HepG2 (cell line): ENCODE data around the gene ROCK1. TPM values are rescaled to one million over a fixed set of nuclear protein-coding genes. Genes with fewer than 3 reads are reported as not detected.
A peak's percentile ranks its signal among the peaks of the same experiment; 100 is the strongest.

Experiments used
- ATF7 ChIP-seq, 2 experiments: fragments of 450-650 bp in 1 of 2; sonication (generic) in 1 of 2; formaldehyde crosslinking in 1 of 2; IDR thresholded peaks; 2 replicates each; pipeline versions ENCODE4 v1.4.0 to v1.6.1; 2016 to 2020; ENCODE audit warnings: antibody characterized with exemption in 1 of 2, mild to moderate bottlenecking in 1 of 2, missing genetic modification reagents in 1 of 2
- E2F2 ChIP-seq: sonication (generic); formaldehyde crosslinking; IDR thresholded peaks from 2 replicates; pipeline ENCODE4 v1.4.0; 2020; ENCODE audit warnings: missing genetic modification reagents, borderline replicate concordance
- FLYWCH1 ChIP-seq: sonication (generic); formaldehyde crosslinking; IDR thresholded peaks from 2 replicates; pipeline ENCODE4 v1.8.1; 2023; ENCODE audit warnings: mild to moderate bottlenecking, missing genetic modification reagents
- GRHL1 ChIP-seq: sonication (generic); formaldehyde crosslinking; conservative IDR thresholded peaks from 2 replicates; pipeline ENCODE4 v1.8.0; 2022; ENCODE audit warnings: missing genetic modification reagents
- HOXA9 ChIP-seq: sonication (generic); formaldehyde crosslinking; IDR thresholded peaks from 2 replicates; pipeline ENCODE4 v1.8.1; 2022; ENCODE audit warnings: missing genetic modification reagents, mild to moderate bottlenecking, moderate library complexity, borderline replicate concordance
- IKZF5 ChIP-seq: IDR thresholded peaks from 2 replicates; pipeline ENCODE4 v1.6.1; 2018; ENCODE audit warnings: missing genetic modification reagents, mild to moderate bottlenecking, missing compliant biosample characterization
- KLF6 ChIP-seq: IDR thresholded peaks from 2 replicates; pipeline ENCODE4 v1.8.0; 2016; ENCODE audit warnings: missing biosample characterization, missing genetic modification reagents
- LBX2 ChIP-seq: sonication (generic); formaldehyde crosslinking; IDR thresholded peaks from 2 replicates; pipeline ENCODE4 v1.5.0; 2020; ENCODE audit warnings: missing genetic modification reagents, mild to moderate bottlenecking, borderline replicate concordance
- MIER2 ChIP-seq: IDR thresholded peaks from 2 replicates; pipeline ENCODE4 v1.6.1; 2016; ENCODE audit warnings: missing biosample characterization, missing genetic modification reagents
- PBX3 ChIP-seq: sonication (generic); formaldehyde crosslinking; IDR thresholded peaks from 2 replicates; pipeline ENCODE4 v1.8.1; 2023; ENCODE audit warnings: missing genetic modification reagents, inconsistent platforms, borderline replicate concordance
- RBAK ChIP-seq: sonication (generic); formaldehyde crosslinking; IDR thresholded peaks from 2 replicates; pipeline ENCODE4 v1.5.1; 2020; ENCODE audit warnings: mild to moderate bottlenecking, missing genetic modification reagents
- RORA ChIP-seq: sonication (generic); formaldehyde crosslinking; IDR thresholded peaks from 2 replicates; pipeline ENCODE4 v1.5.0; 2020; ENCODE audit warnings: mild to moderate bottlenecking, missing genetic modification reagents, moderate library complexity
- ZBTB38 ChIP-seq: sonication (generic); formaldehyde crosslinking; IDR thresholded peaks from 2 replicates; pipeline ENCODE4 v1.5.1; 2020; ENCODE audit warnings: mild to moderate bottlenecking, missing genetic modification reagents
- ZNF260 ChIP-seq: sonication (generic); formaldehyde crosslinking; IDR thresholded peaks from 2 replicates; pipeline ENCODE4 v1.4.0; 2020; ENCODE audit warnings: missing genetic modification reagents, low read depth, mild to moderate bottlenecking, borderline replicate concordance
- ZNF512 ChIP-seq: sonication (generic); formaldehyde crosslinking; IDR thresholded peaks from 2 replicates; pipeline ENCODE4 v1.4.0; 2020; ENCODE audit warnings: mild to moderate bottlenecking, missing genetic modification reagents
- ZNF569 ChIP-seq: sonication (generic); formaldehyde crosslinking; IDR thresholded peaks from 2 replicates; pipeline ENCODE4 v1.5.0; 2020; ENCODE audit warnings: mild to moderate bottlenecking, missing genetic modification reagents, moderate library complexity, borderline replicate concordance
- ZNF670 ChIP-seq: sonication (generic); formaldehyde crosslinking; IDR thresholded peaks from 2 replicates; pipeline ENCODE4 v1.8.0; 2022; ENCODE audit warnings: mild to moderate bottlenecking, missing genetic modification reagents, borderline replicate concordance
- ZNF776 ChIP-seq: sonication (generic); formaldehyde crosslinking; IDR thresholded peaks from 2 replicates; pipeline ENCODE4 v1.4.0; 2020; ENCODE audit warnings: mild to moderate bottlenecking, missing genetic modification reagents
- polyA plus RNA-seq, 8 experiments: library from polyadenylated mRNA; depleted of rRNA in 3 of 8; stranded (reverse) in 7 of 8; unstranded in 1 of 8; fragments of >200 nt; fragmentation: Illumina TruSeq in 4 of 8; extraction: Trizol in 4 of 8; gene quantifications; 2 replicates each; pipeline versions ENCODE4 v1.2.1 to v1.2.3, GENCODE V29; 2011 to 2016; ENCODE audit warnings: low read depth in 4 of 8, missing spikeins in 1 of 8, mixed read lengths in 1 of 8; ENCODE audit not compliant: insufficient read depth in 1 of 8
- total RNA-seq, 5 experiments: library from RNA; depleted of rRNA; stranded (reverse); fragments of >200 nt; fragmentation: Illumina TruSeq; extraction: Trizol; gene quantifications; 2 replicates each; pipeline ENCODE4 v1.2.3, GENCODE V29; 2016; ENCODE audit warnings: low read depth in 1 of 5

The ROCK1 gene
- total and polyA plus RNA-seq, 2 of the 13 experiments (the other 11 are each of a cell fraction or from before 2014, with no cell fraction given) = 10.5 to 27.2 TPM

- TF ChIP-seq FLYWCH1 (CRISPR knock-in tag) (no peak), E2F2 (CRISPR knock-in tag) (no peak), GRHL1 (CRISPR knock-in tag) (no peak), PBX3 (no peak), ZNF776 (CRISPR knock-in tag) (peak; percentile 57), ZNF569 (no peak), LBX2 (CRISPR knock-in tag) (no peak), KLF6 (CRISPR knock-in tag) (no peak), ZBTB38 (CRISPR knock-in tag) (peak; percentile 20; the same call in 1 of the 2 replicates), ZNF260 (CRISPR knock-in tag) (no peak), MIER2 (CRISPR knock-in tag) (no peak), ATF7 (IDR thresholded peaks at IDR 0.05) (no peak), ATF7 (CRISPR knock-in tag; IDR thresholded peaks at IDR 0.05) (no peak), RORA (CRISPR knock-in tag) (no peak), ZNF670 (CRISPR knock-in tag) (no peak), ZNF512 (CRISPR knock-in tag) (no peak), RBAK (no peak), IKZF5 (CRISPR knock-in tag) (no peak), HOXA9 (CRISPR knock-in tag) (no peak)
Measured at GRCh38 chr18:21111346-21112139, at the start of gene ROCK1 (continued).
